ENCODE measurements around the gene BTBD3.

Gene BTBD3

GRCh38 chr20:11918981-11919380 is 1.3 kb downstream of the BTBD3 start:
- no peak for DNase-seq

GRCh38 chr20:11919581-11919980 is 1.9 kb downstream of the BTBD3 start:
- no peak for DNase-seq

- DNase-seq = no peak
These were observed 2.4 kb downstream of the BTBD3 start for GRCh38 chr20:11920083-11920482.

- no peak for DNase-seq
These were observed 3.6 kb downstream of the BTBD3 start for GRCh38 chr20:11921321-11921720.

GRCh38 chr20:11922561-11922960 is 4.9 kb downstream of the BTBD3 start:
- DNase-seq = no peak

- DNase-seq = no peak
These were observed 7.2 kb downstream of the BTBD3 start for GRCh38 chr20:11924923-11925322.

- no peak for DNase-seq
These were observed 8.8 kb downstream of the BTBD3 start for GRCh38 chr20:11926292-11926998.

GRCh38 chr20:11929947-11930346 is 12.3 kb downstream of the BTBD3 start:
- DNase-seq = no peak

GRCh38 chr20:11935212-11936154 is 17.8 kb downstream of the BTBD3 start:
- DNase-seq = no peak

GRCh38 chr20:11936157-11936556 is 18.5 kb downstream of the BTBD3 start:
- DNase-seq = no peak

GRCh38 chr20:11937230-11937629 is 19.5 kb downstream of the BTBD3 start:
- no peak for DNase-seq

GRCh38 chr20:11941593-11942246 is 24.0 kb downstream of the BTBD3 start:
- no peak for DNase-seq

- DNase-seq = no peak
These were observed 26.1 kb downstream of the BTBD3 start for GRCh38 chr20:11943778-11944177.

GRCh38 chr20:11948806-11949205 is 31.1 kb downstream of the BTBD3 start:
- DNase-seq = no peak

GRCh38 chr20:11949711-11950110 is 32.0 kb downstream of the BTBD3 start:
- no peak for DNase-seq

GRCh38 chr20:11951696-11952095 is 34.0 kb downstream of the BTBD3 start:
- no peak for DNase-seq

GRCh38 chr20:11952639-11953038 is 34.9 kb downstream of the BTBD3 start:
- peak; percentile 6 for DNase-seq

- no peak for DNase-seq
These were observed 40.2 kb downstream of the BTBD3 start for GRCh38 chr20:11957911-11958310.

- peak; percentile 9 for DNase-seq
These were observed 41.2 kb downstream of the BTBD3 start for GRCh38 chr20:11958855-11959254.

GRCh38 chr20:11965602-11966001 is 47.9 kb downstream of the BTBD3 start:
- no peak for DNase-seq

- DNase-seq = peak; percentile 6
These were observed 48.5 kb downstream of the BTBD3 start for GRCh38 chr20:11966186-11966585.

GRCh38 chr20:11970243-11970836 is 52.6 kb downstream of the BTBD3 start:
- no peak for DNase-seq

- DNase-seq = no peak
These were observed 54.8 kb downstream of the BTBD3 start for GRCh38 chr20:11972478-11972877.
